ENCODE data around the gene TBL3. TPM values are rescaled to one million over a fixed set of nuclear protein-coding genes. Genes with fewer than 3 reads are reported as not detected.

TBL3 gene
- total and polyA plus RNA-seq, 11 donors: 19.3 to 68.7 (median 22.0) TPM

GRCh38 chr16:1997494-1998359 lies 25.9 kb downstream of the TBL3 start:
- intact Hi-C loops (cut with DNase I): loop anchor here in 1 of 10 donors (10.0 kb wide), 1 partner anchor 133 kb away; no protein-coding TSS in a partner anchor
- Histone ChIP-seq H3K9me3 (no peaks in the 10 kb centered on the region), H3K27me3 (no peaks in the 10 kb centered on the region), H3K4me1 (peaks cover 0 to 11% (median 0%) of the 10 kb centered on the region in 12 donors), H3K36me3 (peaks cover 0 to 64% (median 61%) of the 10 kb centered on the region in 9 donors), H3K4me3 (no peak overlapping the region), H3K27ac (peak overlapping the region in 2 of 12 donors; percentile 17 to 43)
- no peak for TF ChIP-seq CTCF (IDR thresholded peaks at IDR 0.05)
- TF ChIP-seq POLR2A (IDR thresholded peaks at IDR 0.05): no peak
- no peak for ATAC-seq
- WGBS, 4 donors: 89 to 91% (median 90%) methylated on average over 25 to 26 of the region's 26 CpGs
- DNase-seq: no peak

- no peak overlapping the region for H3K27ac ChIP-seq
These were observed 26.5 kb downstream of the TBL3 start for GRCh38 chr16:1998360-1998835.

GRCh38 chr16:1998852-1999801 lies 27.3 kb downstream of the TBL3 start:
- Histone ChIP-seq H3K9me3 (no peaks in the 10 kb centered on the region), H3K27me3 (no peaks in the 10 kb centered on the region), H3K27ac (no peak overlapping the region), H3K36me3 (peaks cover 0 to 72% (median 63%) of the 10 kb centered on the region in 9 donors), H3K4me3 (no peak overlapping the region), H3K4me1 (peaks cover 0 to 19% (median 8%) of the 10 kb centered on the region in 12 donors)
- peak in 1 of 5 donors; percentile 62 for DNase-seq
- intact Hi-C loops (cut with DNase I): loop anchor here in 1 of 10 donors (10.0 kb wide), 1 partner anchor 134 kb away; no protein-coding TSS in a partner anchor
- ATAC-seq: no peak
- TF ChIP-seq CTCF (IDR thresholded peaks at IDR 0.05): no peak
- no peak for TF ChIP-seq POLR2A (IDR thresholded peaks at IDR 0.05)
- 83 to 95% (median 93%) methylated on average over 19 to 39 of the region's 39 CpGs for WGBS, 4 donors

More at GRCh38 chr16:1998360-1998835, 26.5 kb downstream of the TBL3 start:
- ATAC-seq (no peak), DNase-seq (no peak)
- Histone ChIP-seq H3K4me3 (no peak overlapping the region), H3K36me3 (peaks cover 0 to 71% (median 63%) of the 10 kb centered on the region in 9 donors), H3K9me3 (no peaks in the 10 kb centered on the region), H3K27me3 (no peaks in the 10 kb centered on the region), H3K4me1 (peaks cover 0 to 12% (median under 1%) of the 10 kb centered on the region in 12 donors)
- TF ChIP-seq CTCF (IDR thresholded peaks at IDR 0.05) (no peak), POLR2A (IDR thresholded peaks at IDR 0.05) (no peak)
- WGBS, 4 donors: 93 to 97% (median 94%) methylated on average over 19 to 27 of the region's 27 CpGs
- intact Hi-C loops (cut with DNase I): loop anchor here in 1 of 10 donors (10.0 kb wide), 1 partner anchor 134 kb away; no protein-coding TSS in a partner anchor

Measured in heart left ventricle (tissue), 16 donors.